Measurements from ENCODE around the gene TRIM63. TPM values are rescaled to one million over a fixed set of nuclear protein-coding genes. Genes with fewer than 3 reads are reported as not detected.

TRIM63 gene
- total and polyA plus RNA-seq, 9 of the 15 experiments (the other 6 are each of a cell fraction or from before 2014, with no cell fraction given), result 0.08 to 0.57 (median 0.36) TPM

DNA sequence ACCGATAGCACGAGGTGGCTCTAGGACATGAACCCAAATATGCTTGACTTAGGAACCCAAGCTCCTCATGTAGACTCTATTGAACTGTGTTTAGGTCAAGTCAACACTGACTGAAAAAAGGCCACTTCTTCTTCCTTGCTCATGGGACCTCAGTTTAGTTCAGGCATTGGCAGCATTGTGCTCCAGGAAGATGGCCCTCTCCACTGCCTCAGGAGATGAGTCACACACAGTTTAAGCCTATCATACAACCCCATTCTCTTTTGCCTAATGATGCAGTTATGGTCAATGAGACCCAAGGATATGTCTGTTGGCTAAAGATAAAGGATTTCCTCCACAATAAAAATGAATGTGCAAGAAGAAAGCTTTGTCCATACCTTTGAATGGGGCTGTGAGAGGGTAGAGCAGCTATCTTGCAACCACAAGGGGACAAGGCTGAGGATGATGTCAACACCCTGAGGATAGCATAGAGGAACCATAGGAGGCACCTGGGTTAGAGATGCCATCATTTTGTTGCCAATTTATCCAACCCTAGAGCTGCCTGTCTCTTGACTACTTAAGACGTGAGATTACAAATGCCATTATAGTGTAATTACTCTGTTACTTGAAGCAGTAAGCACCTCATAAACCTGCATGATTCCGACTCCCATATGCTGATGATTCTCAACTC, 3.0 kb upstream of the TRIM63 start (continued):
- TF ChIP-seq JUND (IDR thresholded peaks at IDR 0.05; ENCODE audit: borderline replicate concordance, low read depth, low read length) (peak; percentile 99), JUND (tag; IDR thresholded peaks at IDR 0.05; ENCODE audit: borderline replicate concordance, low read depth, low read length) (peak; percentile 100), CHD2 (IDR thresholded peaks at IDR 0.05; ENCODE audit: low read depth, low read length) (no peak), ZNF197 (CRISPR knock-in tag; IDR thresholded peaks at IDR 0.05; ENCODE audit: low read depth) (peak; percentile 90), PKNOX1 (IDR thresholded peaks at IDR 0.05) (peak; percentile 52; the same call in 1 of the 2 replicates), ZNF584 (CRISPR knock-in tag; IDR thresholded peaks at IDR 0.05; ENCODE audit: low read depth) (peak; percentile 93), EP300 (IDR thresholded peaks at IDR 0.05; ENCODE audit: low read length) (peak; percentile 98), TOE1 (IDR thresholded peaks at IDR 0.05; ENCODE audit: borderline replicate concordance) (peak; percentile 60; the same call in 1 of the 2 replicates), TOE1 (CRISPR knock-in tag; IDR thresholded peaks at IDR 0.05; ENCODE audit: borderline replicate concordance, low read depth) (no peak; the same call in 1 of the 2 replicates), TEAD1 (CRISPR knock-in tag; IDR thresholded peaks at IDR 0.05) (peak in 1 of 2 experiments; percentile 21; a peak in 2 of 4 replicates), RBM22 (IDR thresholded peaks at IDR 0.05; ENCODE audit: low read depth, low read length, poor library complexity, severe bottlenecking) (no peak), TAF1 (IDR thresholded peaks at IDR 0.05; ENCODE audit: control insufficient read depth, extremely low read depth, insufficient read depth, low read length, severe bottlenecking) (peak; percentile 47), ZBTB17 (CRISPR knock-in tag; IDR thresholded peaks at IDR 0.05) (no peak; the same call in 1 of the 2 replicates), KLF10 (CRISPR knock-in tag; IDR thresholded peaks at IDR 0.05) (no peak), SMARCA4 (IDR thresholded peaks at IDR 0.05) (peak; percentile 100), BMI1 (IDR thresholded peaks at IDR 0.05; ENCODE audit: low read length) (no peak), ZBED1 (IDR thresholded peaks at IDR 0.05) (peak; percentile 87; the same call in 1 of the 2 replicates), ILK (tag; IDR thresholded peaks at IDR 0.05; ENCODE audit: borderline replicate concordance, low read depth) (no peak), RERE (CRISPR knock-in tag; IDR thresholded peaks at IDR 0.05; ENCODE audit: borderline replicate concordance) (no peak), ZNF668 (CRISPR knock-in tag; IDR thresholded peaks at IDR 0.05) (no peak), GTF2E2 (tag; IDR thresholded peaks at IDR 0.05) (peak; percentile 63; the same call in 1 of the 2 replicates), CC2D1A (IDR thresholded peaks at IDR 0.05) (peak; percentile 94; the same call in 1 of the 2 replicates), SMAD4 (CRISPR knock-in tag; conservative IDR thresholded peaks at IDR 0.05) (peak; percentile 90), MCM5 (IDR thresholded peaks at IDR 0.05; ENCODE audit: low read depth) (no peak)
